ENCODE results near the gene SLC24A4.

Gene SLC24A4

GRCh38 chr14:92449404-92450181, 126.6 kb downstream of the SLC24A4 start:
- Histone ChIP-seq H3K36me3 (no peaks in the 10 kb centered on the region), H4K20me1 (no peaks in the 10 kb centered on the region), H3K9ac (no peak overlapping the region), H3K9me3 (no peaks in the 10 kb centered on the region), H3K4me3 (no peak overlapping the region), H3K4me2 (no peak overlapping the region), H3K27me3 (no peaks in the 10 kb centered on the region), H3K4me1 (0 out of 2 replicates have a peak, but pooled peaks cover 4% of the 10 kb centered on the region), H3K27ac (no peak overlapping the region)
- no peak for TF ChIP-seq Cebpa-rat (IDR thresholded peaks at IDR 0.05)

GRCh38 chr14:92450351-92451070, 127.5 kb downstream of the SLC24A4 start:
- Histone ChIP-seq H3K9me3 (no peaks in the 10 kb centered on the region), H3K27me3 (no peaks in the 10 kb centered on the region), H3K9ac (no peak overlapping the region), H3K27ac (no peak overlapping the region), H4K20me1 (no peaks in the 10 kb centered on the region), H3K36me3 (no peaks in the 10 kb centered on the region), H3K4me1 (0 out of 2 replicates have a peak, but pooled peaks cover 4% of the 10 kb centered on the region), H3K4me3 (no peak overlapping the region), H3K4me2 (no peak overlapping the region)
- no peak for TF ChIP-seq Cebpa-rat (IDR thresholded peaks at IDR 0.05)

- no peaks in the 10 kb centered on the region for H3K36me3 ChIP-seq
- no peak overlapping the region for H3K4me3 ChIP-seq
- H3K27ac ChIP-seq, result no peak overlapping the region
- TF ChIP-seq Cebpa-rat (IDR thresholded peaks at IDR 0.05), result no peak
- no peak overlapping the region for H3K4me2 ChIP-seq
- no peaks in the 10 kb centered on the region for H4K20me1 ChIP-seq
- H3K9ac ChIP-seq, result no peak overlapping the region
- H3K4me1 ChIP-seq, result 0 out of 2 replicates have a peak, but pooled peaks cover 4% of the 10 kb centered on the region
- H3K9me3 ChIP-seq, result no peaks in the 10 kb centered on the region
- H3K27me3 ChIP-seq, result no peaks in the 10 kb centered on the region
These were observed 128.3 kb downstream of the SLC24A4 start for GRCh38 chr14:92451245-92451644.

- Histone ChIP-seq H3K9ac (no peak overlapping the region), H3K4me1 (0 out of 2 replicates have a peak, but pooled peaks cover 1% of the 10 kb centered on the region), H4K20me1 (no peaks in the 10 kb centered on the region), H3K4me3 (no peak overlapping the region), H3K27ac (no peak overlapping the region), H3K36me3 (no peaks in the 10 kb centered on the region), H3K9me3 (no peaks in the 10 kb centered on the region), H3K4me2 (no peak overlapping the region), H3K27me3 (no peaks in the 10 kb centered on the region)
- no peak for TF ChIP-seq Cebpa-rat (IDR thresholded peaks at IDR 0.05)
These were observed 128.8 kb downstream of the SLC24A4 start for GRCh38 chr14:92451755-92452154.

GRCh38 chr14:92452471-92452870, 129.5 kb downstream of the SLC24A4 start:
- Histone ChIP-seq H3K4me1 (no peaks in the 10 kb centered on the region), H3K27ac (no peak overlapping the region), H4K20me1 (no peaks in the 10 kb centered on the region), H3K36me3 (no peaks in the 10 kb centered on the region), H3K27me3 (no peaks in the 10 kb centered on the region), H3K9ac (no peak overlapping the region), H3K9me3 (no peaks in the 10 kb centered on the region), H3K4me2 (no peak overlapping the region), H3K4me3 (no peak overlapping the region)
- TF ChIP-seq Cebpa-rat (IDR thresholded peaks at IDR 0.05), result no peak

- H3K27me3 ChIP-seq, result no peaks in the 10 kb centered on the region
- H4K20me1 ChIP-seq, result no peaks in the 10 kb centered on the region
- TF ChIP-seq Cebpa-rat (IDR thresholded peaks at IDR 0.05), result no peak
- H3K9ac ChIP-seq, result no peak overlapping the region
- no peak overlapping the region for H3K27ac ChIP-seq
- no peak overlapping the region for H3K4me3 ChIP-seq
- peaks cover 5% of the 10 kb centered on the region for H3K4me1 ChIP-seq
- no peaks in the 10 kb centered on the region for H3K9me3 ChIP-seq
- H3K4me2 ChIP-seq, result no peak overlapping the region
- H3K36me3 ChIP-seq, result no peaks in the 10 kb centered on the region
These were observed 130.7 kb downstream of the SLC24A4 start for GRCh38 chr14:92453691-92454090.

GRCh38 chr14:92455231-92455630, 132.3 kb downstream of the SLC24A4 start:
- TF ChIP-seq Cebpa-rat (IDR thresholded peaks at IDR 0.05), result no peak
- H3K27ac ChIP-seq, result no peak overlapping the region
- H3K9me3 ChIP-seq, result no peaks in the 10 kb centered on the region
- H4K20me1 ChIP-seq, result no peaks in the 10 kb centered on the region
- no peaks in the 10 kb centered on the region for H3K27me3 ChIP-seq
- H3K9ac ChIP-seq, result no peak overlapping the region
- no peak overlapping the region for H3K4me3 ChIP-seq
- no peaks in the 10 kb centered on the region for H3K36me3 ChIP-seq
- H3K4me2 ChIP-seq, result no peak overlapping the region
- peaks cover 19% of the 10 kb centered on the region for H3K4me1 ChIP-seq

GRCh38 chr14:92456215-92457015, 133.4 kb downstream of the SLC24A4 start:
- H3K27ac ChIP-seq, result no peak overlapping the region

GRCh38 chr14:92457016-92457565, 134.1 kb downstream of the SLC24A4 start:
- no peak overlapping the region for H3K4me2 ChIP-seq
- H3K9me3 ChIP-seq, result no peaks in the 10 kb centered on the region
- no peak for TF ChIP-seq Cebpa-rat (IDR thresholded peaks at IDR 0.05)

More at GRCh38 chr14:92456215-92457015, 133.4 kb downstream of the SLC24A4 start:
- TF ChIP-seq Cebpa-rat (IDR thresholded peaks at IDR 0.05), result no peak
- Histone ChIP-seq H3K4me1 (peaks cover 19% of the 10 kb centered on the region), H3K9me3 (no peaks in the 10 kb centered on the region), H3K4me3 (no peak overlapping the region), H3K4me2 (no peak overlapping the region), H4K20me1 (no peaks in the 10 kb centered on the region), H3K27me3 (no peaks in the 10 kb centered on the region), H3K9ac (no peak overlapping the region), H3K36me3 (no peaks in the 10 kb centered on the region)

More at GRCh38 chr14:92457016-92457565, 134.1 kb downstream of the SLC24A4 start:
- no peak overlapping the region for H3K9ac ChIP-seq
- no peak overlapping the region for H3K27ac ChIP-seq
- no peak overlapping the region for H3K4me3 ChIP-seq
- no peaks in the 10 kb centered on the region for H3K27me3 ChIP-seq
- H3K36me3 ChIP-seq, result no peaks in the 10 kb centered on the region
- no peaks in the 10 kb centered on the region for H4K20me1 ChIP-seq
- peaks cover 19% of the 10 kb centered on the region for H3K4me1 ChIP-seq

Data from BLaER1 (cell line).